ENCODE results near the gene SFT2D2. TPM values are rescaled to one million over a fixed set of nuclear protein-coding genes. Genes with fewer than 3 reads are reported as not detected.
A peak's percentile ranks its signal among the peaks of the same experiment; 100 is the strongest.

The SFT2D2 gene
- total and polyA plus RNA-seq, 10 donors, result 6.1 to 97.1 (median 61.3) TPM

DNA sequence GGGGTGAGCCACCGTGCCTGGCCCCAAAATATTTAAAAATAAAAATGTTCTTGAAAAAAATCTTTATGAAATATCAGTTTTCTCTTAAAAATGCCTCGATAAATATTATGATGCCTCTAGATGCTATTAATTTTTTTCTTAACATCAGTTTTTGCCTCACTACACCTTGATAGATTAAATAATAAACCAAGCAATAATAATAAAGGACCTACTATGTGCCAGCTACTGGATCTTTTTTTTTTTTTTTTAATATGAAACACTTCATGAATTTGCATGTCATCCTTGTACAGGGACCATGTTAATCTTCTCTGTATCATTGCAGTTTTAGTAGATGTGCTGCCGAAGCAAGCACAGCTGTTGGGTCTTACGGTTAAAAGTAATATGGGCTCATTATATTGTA is 37.3 kb downstream of the SFT2D2 start:
- Histone ChIP-seq H3K27me3 (replicated peaks in 1 of 7) (no peaks in the 10 kb centered on the region), H3K4me1 (peaks cover 0 to 24% (median 6%) of the 10 kb centered on the region in 6 donors), H3K4me3 (no peak overlapping the region), H3K27ac (no peak overlapping the region), H3K36me3 (peaks cover 0 to 71% (median 2%) of the 10 kb centered on the region in 6 donors), H3K9me3 (no peaks in the 10 kb centered on the region)
- DNase-seq, result no peak
- TF ChIP-seq POLR2AphosphoS5 (IDR thresholded peaks at IDR 0.05), result no peak
- TF ChIP-seq, protein P1, sequence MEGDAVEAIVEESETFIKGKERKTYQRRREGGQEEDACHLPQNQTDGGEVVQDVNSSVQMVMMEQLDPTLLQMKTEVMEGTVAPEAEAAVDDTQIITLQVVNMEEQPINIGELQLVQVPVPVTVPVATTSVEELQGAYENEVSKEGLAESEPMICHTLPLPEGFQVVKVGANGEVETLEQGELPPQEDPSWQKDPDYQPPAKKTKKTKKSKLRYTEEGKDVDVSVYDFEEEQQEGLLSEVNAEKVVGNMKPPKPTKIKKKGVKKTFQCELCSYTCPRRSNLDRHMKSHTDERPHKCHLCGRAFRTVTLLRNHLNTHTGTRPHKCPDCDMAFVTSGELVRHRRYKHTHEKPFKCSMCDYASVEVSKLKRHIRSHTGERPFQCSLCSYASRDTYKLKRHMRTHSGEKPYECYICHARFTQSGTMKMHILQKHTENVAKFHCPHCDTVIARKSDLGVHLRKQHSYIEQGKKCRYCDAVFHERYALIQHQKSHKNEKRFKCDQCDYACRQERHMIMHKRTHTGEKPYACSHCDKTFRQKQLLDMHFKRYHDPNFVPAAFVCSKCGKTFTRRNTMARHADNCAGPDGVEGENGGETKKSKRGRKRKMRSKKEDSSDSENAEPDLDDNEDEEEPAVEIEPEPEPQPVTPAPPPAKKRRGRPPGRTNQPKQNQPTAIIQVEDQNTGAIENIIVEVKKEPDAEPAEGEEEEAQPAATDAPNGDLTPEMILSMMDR (IDR thresholded peaks at IDR 0.05 in 8 of 11, conservative IDR thresholded peaks at IDR 0.05 in 3 of 11), result no peak
- WGBS, 5 donors, result 93 to 96% (median 95%) methylated on average over 4 of the region's 4 CpGs
- intact Hi-C loops (cut with DNase I; ENCODE audit: low total_unique reads), result no loop called here

DNA sequence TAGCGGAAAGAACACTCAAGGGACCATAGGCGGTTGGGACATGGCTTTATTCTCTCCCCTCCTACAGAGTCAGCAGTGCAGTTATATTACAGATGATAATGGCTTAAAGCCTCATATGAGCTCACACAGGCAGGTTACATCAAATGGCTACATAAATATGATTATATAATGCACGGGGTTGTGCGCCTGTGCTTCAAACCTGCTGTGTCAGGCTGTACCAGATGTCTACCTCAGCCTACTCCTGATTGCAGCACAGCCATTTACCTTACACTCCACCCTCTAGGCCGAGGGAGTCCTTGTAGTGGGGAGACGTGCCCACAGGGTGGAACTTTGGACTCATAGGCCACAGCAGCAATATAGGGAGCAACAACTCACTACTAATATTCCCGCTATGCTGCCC is 38.5 kb downstream of the SFT2D2 start:
- WGBS, 5 donors, result 93 to 98% (median 96%) methylated on average over 6 to 7 of the region's 7 CpGs
- Histone ChIP-seq H3K9me3 (no peaks in the 10 kb centered on the region), H3K27ac (no peak overlapping the region), H3K27me3 (replicated peaks in 1 of 7) (no peaks in the 10 kb centered on the region), H3K36me3 (peaks cover 0 to 62% (median 2%) of the 10 kb centered on the region in 6 donors), H3K4me3 (no peak overlapping the region), H3K4me1 (peaks cover 0 to 24% (median 6%) of the 10 kb centered on the region in 6 donors)
- DNase-seq, result no peak
- intact Hi-C loops (cut with DNase I; ENCODE audit: low total_unique reads), result no loop called here
- TF ChIP-seq POLR2AphosphoS5 (IDR thresholded peaks at IDR 0.05) (no peak), POLR2A (IDR thresholded peaks at IDR 0.05) (no peak)
- TF ChIP-seq, protein P1 (IDR thresholded peaks at IDR 0.05 in 8 of 11, conservative IDR thresholded peaks at IDR 0.05 in 3 of 11), result no peak

DNA sequence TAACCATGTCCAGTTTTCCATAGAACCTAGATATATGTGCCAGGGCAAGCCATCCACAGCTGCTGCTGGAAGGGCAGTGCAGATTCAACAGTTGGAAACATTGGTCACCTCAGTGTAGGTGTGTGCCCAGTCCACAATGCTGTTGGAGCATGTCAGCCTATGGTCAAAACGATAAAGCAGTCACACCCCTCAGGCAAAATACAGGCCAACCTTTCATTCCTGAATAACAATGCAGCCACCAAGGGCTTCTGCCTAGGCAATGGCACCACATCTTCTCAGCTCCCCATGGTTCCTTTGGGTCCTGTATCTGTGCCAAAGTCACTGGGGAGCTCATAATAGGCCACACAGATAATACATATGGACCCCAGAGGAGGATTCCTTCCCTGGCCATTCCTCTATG is 39.8 kb downstream of the SFT2D2 start:
- intact Hi-C loops (cut with DNase I; ENCODE audit: low total_unique reads), result no loop called here
- Histone ChIP-seq H3K4me1 (peaks cover 0 to 15% (median 6%) of the 10 kb centered on the region in 6 donors), H3K4me3 (no peak overlapping the region), H3K27ac (no peak overlapping the region), H3K36me3 (peaks cover 0 to 68% (median 2%) of the 10 kb centered on the region in 6 donors), H3K9me3 (no peaks in the 10 kb centered on the region), H3K27me3 (replicated peaks in 1 of 7) (no peaks in the 10 kb centered on the region)
- DNase-seq, result no peak
- 95 to 100% (median 97%) methylated on average over 1 of the region's 1 CpG; no CpG with 5 or more reads in 1 of the 5 donors for WGBS, 5 donors
- no peak for TF ChIP-seq POLR2AphosphoS5 (IDR thresholded peaks at IDR 0.05)
- no peak for TF ChIP-seq POLR2A (IDR thresholded peaks at IDR 0.05)
- TF ChIP-seq, protein P1 (IDR thresholded peaks at IDR 0.05 in 8 of 11, conservative IDR thresholded peaks at IDR 0.05 in 3 of 11), result no peak

DNA sequence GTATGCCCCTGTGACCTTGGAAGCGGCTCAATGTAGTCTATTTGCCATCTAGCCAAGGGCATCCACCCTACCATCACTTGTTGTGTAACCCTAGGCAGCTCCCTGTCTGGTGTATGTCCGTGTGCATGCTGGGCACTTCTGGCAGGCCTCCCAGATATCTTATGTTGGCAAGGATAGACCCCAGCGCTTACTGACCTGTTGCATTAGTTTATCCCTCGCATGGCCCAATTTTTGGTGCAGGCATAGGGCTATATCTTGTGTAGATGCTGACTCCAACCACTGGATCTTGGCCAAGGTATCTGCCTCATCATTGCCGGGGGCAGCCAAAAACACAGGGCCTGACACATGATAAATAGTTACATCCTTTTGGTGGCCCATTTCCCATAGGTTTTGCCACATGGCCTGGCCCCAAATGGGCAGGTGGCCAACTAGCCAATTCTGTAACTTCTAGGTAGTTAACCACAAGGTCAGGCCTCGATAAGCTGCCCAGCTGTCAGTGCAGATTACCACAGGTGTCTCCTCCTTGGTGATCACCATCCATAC is 40.9 kb downstream of the SFT2D2 start:
- Histone ChIP-seq H3K4me1 (peaks cover 0 to 8% (median 2%) of the 10 kb centered on the region in 6 donors), H3K9me3 (no peaks in the 10 kb centered on the region), H3K36me3 (peaks cover 0 to 57% (median 2%) of the 10 kb centered on the region in 6 donors), H3K4me3 (no peak overlapping the region), H3K27me3 (replicated peaks in 1 of 7) (no peaks in the 10 kb centered on the region), H3K27ac (no peak overlapping the region)
- peak; percentile 63 for DNase-seq
- TF ChIP-seq, protein P1 (IDR thresholded peaks at IDR 0.05 in 8 of 11, conservative IDR thresholded peaks at IDR 0.05 in 3 of 11), result no peak
- TF ChIP-seq POLR2AphosphoS5 (IDR thresholded peaks at IDR 0.05) (no peak), POLR2A (IDR thresholded peaks at IDR 0.05) (no peak)
- intact Hi-C loops (cut with DNase I; ENCODE audit: low total_unique reads), result no loop called here
- 66 to 86% (median 81%) methylated on average over 6 of the region's 6 CpGs for WGBS, 5 donors
